HepG2 (cell line): Measurements from ENCODE around the gene RANBP3. TPM values are rescaled to one million over a fixed set of nuclear protein-coding genes. Genes with fewer than 3 reads are reported as not detected.

Experiments used
- ATF7-NPFF ChIP-seq: sonication (generic); formaldehyde crosslinking; IDR thresholded peaks from 2 replicates; pipeline ENCODE4 v1.8.1; 2023; ENCODE audit warnings: mild to moderate bottlenecking, low read depth, missing genetic modification reagents, moderate library complexity
- CTCF ChIP-seq: sonication (generic); formaldehyde crosslinking; IDR thresholded peaks from 2 replicates; pipeline ENCODE4 v1.5.0; 2020; ENCODE audit warnings: mild to moderate bottlenecking, missing genetic modification reagents, moderate library complexity
- GFI1 ChIP-seq: sonication (generic); formaldehyde crosslinking; IDR thresholded peaks from 2 replicates; pipeline ENCODE4 v1.5.0; 2020; ENCODE audit warnings: missing genetic modification reagents, mild to moderate bottlenecking, borderline replicate concordance
- HBP1 ChIP-seq: IDR thresholded peaks from 2 replicates; pipeline ENCODE4 v1.6.1; 2016; ENCODE audit warnings: low read depth, control low read depth
- IRF2 ChIP-seq: IDR thresholded peaks from 2 replicates; pipeline ENCODE4 v1.6.1; 2018; ENCODE audit warnings: missing genetic modification reagents, missing compliant biosample characterization
- KMT2A ChIP-seq: sonication (generic); formaldehyde crosslinking; IDR thresholded peaks from 2 replicates; pipeline ENCODE4 v1.4.0; 2020; ENCODE audit warnings: missing genetic modification reagents
- MAFK ChIP-seq, 2 experiments: IDR thresholded peaks in 1 of 2; conservative IDR thresholded peaks in 1 of 2; 2 replicates each; pipeline ENCODE4 v1.6.1; 2011; ENCODE audit warnings: improper control_type of control experiment in 2 of 2, low read length in 2 of 2
- MED1 ChIP-seq: sonication (generic); formaldehyde crosslinking; IDR thresholded peaks from 2 replicates; pipeline ENCODE4 v1.4.0; 2020; ENCODE audit warnings: missing genetic modification reagents
- NFKBIZ ChIP-seq: IDR thresholded peaks from 2 replicates; pipeline ENCODE4 v1.6.1; 2018; ENCODE audit warnings: missing genetic modification reagents, missing compliant biosample characterization
- NR2F6 ChIP-seq, 2 experiments: IDR thresholded peaks; 2 replicates each; pipeline ENCODE4 v1.6.1; 2016; ENCODE audit warnings: antibody characterized with exemption in 1 of 2, mild to moderate bottlenecking in 1 of 2
- RAD21 ChIP-seq: fragments of 450-650 bp; formaldehyde crosslinking; IDR thresholded peaks from 2 replicates; pipeline ENCODE4 v1.5.0; 2020; ENCODE audit warnings: mild to moderate bottlenecking
- RFXANK ChIP-seq: IDR thresholded peaks from 2 replicates; pipeline ENCODE4 v1.6.1; 2016
- SRF ChIP-seq: IDR thresholded peaks from 2 replicates; pipeline ENCODE4 v1.6.1; 2011; ENCODE audit warnings: mild to moderate bottlenecking, low read depth, low read length, moderate library complexity
- XRCC5 ChIP-seq: fragments of 200-400 bp; formaldehyde crosslinking; optimal IDR thresholded peaks from 2 replicates; pipeline ENCODE3; 2017; ENCODE audit warnings: mild to moderate bottlenecking, low read length
- ZBTB20 ChIP-seq: sonication (generic); formaldehyde crosslinking; IDR thresholded peaks from 2 replicates; pipeline ENCODE4 v1.8.1; 2023; ENCODE audit warnings: missing genetic modification reagents, low read depth, mild to moderate bottlenecking, borderline replicate concordance
- ZEB1 ChIP-seq: IDR thresholded peaks from 2 replicates; pipeline ENCODE4 v1.6.1; 2012; ENCODE audit warnings: mild to moderate bottlenecking, low read depth, inconsistent platforms; ENCODE audit not compliant: insufficient replicate concordance
- ZNF205 ChIP-seq: IDR thresholded peaks from 2 replicates; pipeline ENCODE4 v1.6.1; 2018; ENCODE audit warnings: missing biosample characterization, missing genetic modification reagents
- ZNF414 ChIP-seq: sonication (generic); formaldehyde crosslinking; IDR thresholded peaks from 2 replicates; pipeline ENCODE4 v1.5.0; 2020; ENCODE audit warnings: missing genetic modification reagents
- ZNF564 ChIP-seq: sonication (generic); formaldehyde crosslinking; IDR thresholded peaks from 2 replicates; pipeline ENCODE4 v1.8.1; 2023; ENCODE audit warnings: mild to moderate bottlenecking, missing genetic modification reagents
- ZNF614 ChIP-seq: IDR thresholded peaks from 2 replicates; pipeline ENCODE4 v1.6.1; 2018; ENCODE audit warnings: missing biosample characterization, missing genetic modification reagents, inconsistent platforms, borderline replicate concordance
- ZNF788 ChIP-seq: sonication (generic); formaldehyde crosslinking; IDR thresholded peaks from 2 replicates; pipeline ENCODE4 v1.5.0; 2020; ENCODE audit warnings: mild to moderate bottlenecking, missing genetic modification reagents, borderline replicate concordance
- polyA plus RNA-seq, 8 experiments: library from polyadenylated mRNA; depleted of rRNA in 3 of 8; stranded (reverse) in 7 of 8; unstranded in 1 of 8; fragments of >200 nt; fragmentation: Illumina TruSeq in 4 of 8; extraction: Trizol in 4 of 8; gene quantifications; 2 replicates each; pipeline versions ENCODE4 v1.2.1 to v1.2.3, GENCODE V29; 2011 to 2016; ENCODE audit warnings: low read depth in 4 of 8, missing spikeins in 1 of 8, mixed read lengths in 1 of 8; ENCODE audit not compliant: insufficient read depth in 1 of 8
- total RNA-seq, 5 experiments: library from RNA; depleted of rRNA; stranded (reverse); fragments of >200 nt; fragmentation: Illumina TruSeq; extraction: Trizol; gene quantifications; 2 replicates each; pipeline ENCODE4 v1.2.3, GENCODE V29; 2016; ENCODE audit warnings: low read depth in 1 of 5
- TF ChIP-seq, protein P1 (sequence below): sonication (generic); formaldehyde crosslinking; IDR thresholded peaks from 2 replicates; pipeline ENCODE4 v1.9.0; 2021; ENCODE audit warnings: missing genetic modification reagents, borderline replicate concordance
- TF ChIP-seq, protein P2 (sequence below): sonication (generic); formaldehyde crosslinking; IDR thresholded peaks from 2 replicates; pipeline ENCODE4 v1.5.1; 2020; ENCODE audit warnings: missing genetic modification reagents, mild to moderate bottlenecking, borderline replicate concordance

Gene RANBP3
- total and polyA plus RNA-seq, 2 of the 13 experiments (the other 11 are each of a cell fraction or from before 2014, with no cell fraction given): 39.5 to 149 TPM

DNA sequence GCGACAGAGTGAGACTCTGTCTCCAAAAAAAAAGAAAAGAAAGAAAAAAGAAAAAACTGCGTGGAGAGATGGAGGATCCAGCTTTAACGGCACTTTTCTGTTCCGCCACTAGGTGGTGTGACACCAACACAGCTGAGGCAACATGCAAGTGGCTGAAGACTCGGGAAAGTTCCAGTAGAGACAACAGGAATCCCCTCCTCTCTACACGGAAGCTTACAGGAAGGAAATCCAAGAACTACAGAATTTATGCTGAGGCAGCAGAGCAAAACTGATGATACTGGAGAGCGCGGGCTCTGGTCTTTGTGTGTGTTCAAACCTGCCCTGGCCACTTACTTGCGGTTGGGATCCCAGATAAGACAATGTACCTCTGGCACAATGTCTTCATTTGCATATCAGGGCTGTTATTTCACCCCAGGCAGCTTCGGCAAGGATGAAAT is 9.9 kb downstream of the RANBP3 start (continued):
- TF ChIP-seq ZBTB20 (CRISPR knock-in tag): no peak
- TF ChIP-seq HBP1 (CRISPR knock-in tag): no peak
- no peak for TF ChIP-seq IRF2
- TF ChIP-seq ZNF614: 0 out of 2 replicates have a peak, but pooled peaks have one; percentile 9
- peak; percentile 30 for TF ChIP-seq XRCC5
- TF ChIP-seq, protein P1, sequence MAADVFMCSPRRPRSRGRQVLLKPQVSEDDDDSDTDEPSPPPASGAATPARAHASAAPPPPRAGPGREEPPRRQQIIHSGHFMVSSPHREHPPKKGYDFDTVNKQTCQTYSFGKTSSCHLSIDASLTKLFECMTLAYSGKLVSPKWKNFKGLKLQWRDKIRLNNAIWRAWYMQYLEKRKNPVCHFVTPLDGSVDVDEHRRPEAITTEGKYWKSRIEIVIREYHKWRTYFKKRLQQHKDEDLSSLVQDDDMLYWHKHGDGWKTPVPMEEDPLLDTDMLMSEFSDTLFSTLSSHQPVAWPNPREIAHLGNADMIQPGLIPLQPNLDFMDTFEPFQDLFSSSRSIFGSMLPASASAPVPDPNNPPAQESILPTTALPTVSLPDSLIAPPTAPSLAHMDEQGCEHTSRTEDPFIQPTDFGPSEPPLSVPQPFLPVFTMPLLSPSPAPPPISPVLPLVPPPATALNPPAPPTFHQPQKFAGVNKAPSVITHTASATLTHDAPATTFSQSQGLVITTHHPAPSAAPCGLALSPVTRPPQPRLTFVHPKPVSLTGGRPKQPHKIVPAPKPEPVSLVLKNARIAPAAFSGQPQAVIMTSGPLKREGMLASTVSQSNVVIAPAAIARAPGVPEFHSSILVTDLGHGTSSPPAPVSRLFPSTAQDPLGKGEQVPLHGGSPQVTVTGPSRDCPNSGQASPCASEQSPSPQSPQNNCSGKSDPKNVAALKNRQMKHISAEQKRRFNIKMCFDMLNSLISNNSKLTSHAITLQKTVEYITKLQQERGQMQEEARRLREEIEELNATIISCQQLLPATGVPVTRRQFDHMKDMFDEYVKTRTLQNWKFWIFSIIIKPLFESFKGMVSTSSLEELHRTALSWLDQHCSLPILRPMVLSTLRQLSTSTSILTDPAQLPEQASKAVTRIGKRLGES (CRISPR knock-in tag): no peak
- peak; percentile 46 for TF ChIP-seq RAD21 (CRISPR knock-in tag)
- TF ChIP-seq RFXANK: no peak
- no peak for TF ChIP-seq ZNF788 (CRISPR knock-in tag)
- TF ChIP-seq ZNF205 (CRISPR knock-in tag): no peak
- peak; percentile 94 for TF ChIP-seq MAFK (conservative IDR thresholded peaks at IDR 0.05 in 1 of 2, IDR thresholded peaks at IDR 0.05 in 1 of 2; ENCODE audit: low read length in 2 of 2)
- TF ChIP-seq, protein P2, sequence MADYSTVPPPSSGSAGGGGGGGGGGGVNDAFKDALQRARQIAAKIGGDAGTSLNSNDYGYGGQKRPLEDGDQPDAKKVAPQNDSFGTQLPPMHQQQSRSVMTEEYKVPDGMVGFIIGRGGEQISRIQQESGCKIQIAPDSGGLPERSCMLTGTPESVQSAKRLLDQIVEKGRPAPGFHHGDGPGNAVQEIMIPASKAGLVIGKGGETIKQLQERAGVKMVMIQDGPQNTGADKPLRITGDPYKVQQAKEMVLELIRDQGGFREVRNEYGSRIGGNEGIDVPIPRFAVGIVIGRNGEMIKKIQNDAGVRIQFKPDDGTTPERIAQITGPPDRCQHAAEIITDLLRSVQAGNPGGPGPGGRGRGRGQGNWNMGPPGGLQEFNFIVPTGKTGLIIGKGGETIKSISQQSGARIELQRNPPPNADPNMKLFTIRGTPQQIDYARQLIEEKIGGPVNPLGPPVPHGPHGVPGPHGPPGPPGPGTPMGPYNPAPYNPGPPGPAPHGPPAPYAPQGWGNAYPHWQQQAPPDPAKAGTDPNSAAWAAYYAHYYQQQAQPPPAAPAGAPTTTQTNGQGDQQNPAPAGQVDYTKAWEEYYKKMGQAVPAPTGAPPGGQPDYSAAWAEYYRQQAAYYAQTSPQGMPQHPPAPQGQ (CRISPR knock-in tag): no peak
- peak; percentile 39; the same call in 1 of the 2 replicates for TF ChIP-seq MED1
- no peak for TF ChIP-seq KMT2A
- TF ChIP-seq NR2F6 (IDR thresholded peaks at IDR 0.05): no peak
- TF ChIP-seq NR2F6 (CRISPR knock-in tag; IDR thresholded peaks at IDR 0.05): 0 out of 2 replicates have a peak, but pooled peaks have one; percentile 11
- TF ChIP-seq ATF7-NPFF (CRISPR knock-in tag): no peak
- no peak for TF ChIP-seq ZEB1
- TF ChIP-seq CTCF (CRISPR knock-in tag): peak; percentile 84
- 0 out of 2 replicates have a peak, but pooled peaks have one; percentile 17 for TF ChIP-seq NFKBIZ (CRISPR knock-in tag)
- no peak for TF ChIP-seq SRF
- TF ChIP-seq GFI1: no peak
- TF ChIP-seq ZNF564 (CRISPR knock-in tag): no peak
- TF ChIP-seq ZNF414 (CRISPR knock-in tag): no peak
